GM19025 (cell line): ENCODE measurements around the gene NFAM1.

Source experiments
- ATAC-seq: cut with Tn5 transposase; IDR thresholded peaks from one replicate; pipeline ENCODE4 v1.9.1; 2021; ENCODE audit warnings: mild to moderate bottlenecking, low read depth, moderate library complexity; ENCODE audit not compliant: unreplicated experiment

The NFAM1 gene

GRCh38 chr22:42440728-42441127, 8.5 kb upstream of the NFAM1 start:
- no peak for ATAC-seq

- no peak for ATAC-seq
Measured at GRCh38 chr22:42439821-42440674, 7.8 kb upstream of the NFAM1 start.

GRCh38 chr22:42439021-42439567, 6.9 kb upstream of the NFAM1 start:
- no peak for ATAC-seq

- ATAC-seq, result no peak
Measured at GRCh38 chr22:42438293-42438650, 6.1 kb upstream of the NFAM1 start.

GRCh38 chr22:42437488-42438292, 5.5 kb upstream of the NFAM1 start:
- ATAC-seq, result peak; percentile 67

GRCh38 chr22:42436404-42436803, 4.2 kb upstream of the NFAM1 start:
- no peak for ATAC-seq

- ATAC-seq, result no peak
Measured at GRCh38 chr22:42434748-42435425, 2.7 kb upstream of the NFAM1 start.

GRCh38 chr22:42433754-42434682, 1.8 kb upstream of the NFAM1 start:
- ATAC-seq, result no peak

- ATAC-seq, result no peak
Measured at GRCh38 chr22:42432818-42433217, 615 bp upstream of the NFAM1 start.

GRCh38 chr22:42431401-42432019, 693 bp downstream of the NFAM1 start:
- no peak for ATAC-seq

GRCh38 chr22:42430528-42431125, 1.6 kb downstream of the NFAM1 start:
- ATAC-seq, result no peak

- no peak for ATAC-seq
Measured at GRCh38 chr22:42428760-42429159, 3.4 kb downstream of the NFAM1 start.

- no peak for ATAC-seq
Measured at GRCh38 chr22:42428025-42428424, 4.2 kb downstream of the NFAM1 start.

GRCh38 chr22:42427167-42427566, 5.0 kb downstream of the NFAM1 start:
- ATAC-seq, result no peak

GRCh38 chr22:42425989-42426355, 6.2 kb downstream of the NFAM1 start:
- ATAC-seq, result no peak

GRCh38 chr22:42425337-42425988, 6.7 kb downstream of the NFAM1 start:
- ATAC-seq, result no peak

GRCh38 chr22:42419243-42419881, 12.8 kb downstream of the NFAM1 start:
- ATAC-seq, result peak; percentile 51

- no peak for ATAC-seq
Measured at GRCh38 chr22:42418811-42419242, 13.4 kb downstream of the NFAM1 start.
